ENCODE results near the gene AHCYL1. TPM values are rescaled to one million over a fixed set of nuclear protein-coding genes. Genes with fewer than 3 reads are reported as not detected.

Gene AHCYL1
- total and polyA plus RNA-seq, 10 of the 15 experiments (the other 5 are each of a cell fraction or from before 2014, with no cell fraction given) = 24.7 to 73.6 (median 46.8) TPM

- no peak for TF ChIP-seq DPF2 (IDR thresholded peaks at IDR 0.05)
These were observed 78.0 kb downstream of the AHCYL1 start (continued) for GRCh38 chr1:110062612-110063011.

- Histone ChIP-seq H3K4me3 (no peak overlapping the region), H3K79me2 (ENCODE audit: control insufficient read depth, insufficient read depth, low read length) (no peaks in the 10 kb centered on the region), H3K4me1 (ENCODE audit: control insufficient read depth, insufficient read depth, low read length) (no peaks in the 10 kb centered on the region), H3K9ac (ENCODE audit: control insufficient read depth, insufficient read depth, low read length) (no peak overlapping the region), H4K20me1 (ENCODE audit: control insufficient read depth, insufficient read depth) (peaks cover 7% of the 10 kb centered on the region), H3K27ac (ENCODE audit: control insufficient read depth, insufficient read depth) (no peak overlapping the region), H3K9me3 (replicated peaks; ENCODE audit: control insufficient read depth, insufficient read depth, low read length) (no peaks in the 10 kb centered on the region), H3K27me3 (replicated peaks in 1 of 2; ENCODE audit: control insufficient read depth in 2 of 2, insufficient read depth in 2 of 2, low read length in 1 of 2) (peaks cover 14 to 16% of the 10 kb centered on the region in 2 experiments), H3K4me2 (ENCODE audit: control insufficient read depth, insufficient read depth) (no peak overlapping the region), H2AFZ (ENCODE audit: control insufficient read depth, low read depth, low read length) (no peak overlapping the region), H3K36me3 (ENCODE audit: control insufficient read depth in 2 of 2, insufficient read depth in 2 of 2, low read length in 1 of 2) (no peaks in the 10 kb centered on the region; a peak in 2 of 4 replicates)
- SMC1A ChIA-PET (ENCODE audit: uncharacterized antibody, unreplicated experiment) = no interaction called here
- ATAC-seq (no peak), FAIRE-seq (no peak), DNase-seq (ENCODE audit: low read depth, low spot score) (no peak)
- TF ChIP-seq ZNF384 (IDR thresholded peaks at IDR 0.05; ENCODE audit: borderline replicate concordance, low read depth, low read length) (no peak), TBL1XR1 (IDR thresholded peaks at IDR 0.05; ENCODE audit: low read depth, low read length) (no peak), PRDM15 (CRISPR knock-in tag; IDR thresholded peaks at IDR 0.05) (no peak), ZNF274 (IDR thresholded peaks at IDR 0.05; ENCODE audit: insufficient read depth, insufficient read length) (no peak), IRF4 (IDR thresholded peaks at IDR 0.05; ENCODE audit: low read depth, low read length) (no peak), CHD4 (IDR thresholded peaks at IDR 0.05) (no peak), HDAC2 (IDR thresholded peaks at IDR 0.05) (no peak), NRF1 (conservative IDR thresholded peaks at IDR 0.05; ENCODE audit: low read depth, low read length) (no peak), FOXK2 (IDR thresholded peaks at IDR 0.05) (no peak), ZBED1 (IDR thresholded peaks at IDR 0.05; ENCODE audit: borderline replicate concordance) (no peak), E2F8 (IDR thresholded peaks at IDR 0.05; ENCODE audit: low read depth, partially characterized antibody) (no peak), HCFC1 (IDR thresholded peaks at IDR 0.05; ENCODE audit: low read length) (no peak), CBX3 (IDR thresholded peaks at IDR 0.05; ENCODE audit: borderline replicate concordance, low read depth) (no peak), ZNF24 (IDR thresholded peaks at IDR 0.05) (no peak), SKIL (IDR thresholded peaks at IDR 0.05; ENCODE audit: low read depth, poor library complexity, severe bottlenecking) (no peak), TCF12 (IDR thresholded peaks at IDR 0.05; ENCODE audit: low read depth, low read length) (no peak)
- POLR2A ChIA-PET = no interaction called here
- WGBS (ENCODE audit: insufficient coverage, insufficient replicate concordance, low lambda C conversion rate, missing lambda C conversion rate) = 38% methylated on average over 4 of the region's 4 CpGs
- in situ Hi-C loops (cut with MboI) (no loop called here), intact Hi-C loops (cut with micrococcal nuclease; ENCODE audit: unreplicated experiment) (no loop called here)
- BruUV-seq (replicated peaks) = no TSS peak
- RAD21 ChIA-PET (ENCODE audit: unreplicated experiment) = no interaction called here
- CTCF ChIA-PET = interaction anchor here (1.1 kb wide), 1 partner anchor 24 kb away, joined by 3 read pairs; no protein-coding TSS in a partner anchor
These were observed 79.2 kb downstream of the AHCYL1 start for GRCh38 chr1:110063781-110064180.

All from GM12878 (cell line).